ENCODE data around the gene RUBCNL.

DNA sequence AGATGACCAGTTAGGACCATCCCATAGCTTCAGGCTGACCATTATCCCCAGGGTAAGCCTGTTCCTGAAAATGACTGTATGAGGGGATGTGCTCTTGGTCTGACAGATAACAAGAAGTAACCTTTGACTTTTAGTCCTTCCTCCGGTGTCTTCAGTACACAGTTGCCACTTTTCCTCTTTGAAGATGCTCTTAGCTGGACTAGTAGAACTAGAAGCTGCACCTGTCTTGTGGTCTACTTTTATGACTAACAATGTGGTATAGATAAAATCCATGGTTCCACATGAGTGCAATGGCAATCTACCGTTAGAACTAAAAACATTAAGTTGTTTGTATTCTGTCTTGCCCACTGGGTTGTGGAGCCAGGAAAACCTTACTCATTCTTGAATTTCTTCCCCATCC, 5.9 kb upstream of the RUBCNL start:
- TF ChIP-seq, protein P1, sequence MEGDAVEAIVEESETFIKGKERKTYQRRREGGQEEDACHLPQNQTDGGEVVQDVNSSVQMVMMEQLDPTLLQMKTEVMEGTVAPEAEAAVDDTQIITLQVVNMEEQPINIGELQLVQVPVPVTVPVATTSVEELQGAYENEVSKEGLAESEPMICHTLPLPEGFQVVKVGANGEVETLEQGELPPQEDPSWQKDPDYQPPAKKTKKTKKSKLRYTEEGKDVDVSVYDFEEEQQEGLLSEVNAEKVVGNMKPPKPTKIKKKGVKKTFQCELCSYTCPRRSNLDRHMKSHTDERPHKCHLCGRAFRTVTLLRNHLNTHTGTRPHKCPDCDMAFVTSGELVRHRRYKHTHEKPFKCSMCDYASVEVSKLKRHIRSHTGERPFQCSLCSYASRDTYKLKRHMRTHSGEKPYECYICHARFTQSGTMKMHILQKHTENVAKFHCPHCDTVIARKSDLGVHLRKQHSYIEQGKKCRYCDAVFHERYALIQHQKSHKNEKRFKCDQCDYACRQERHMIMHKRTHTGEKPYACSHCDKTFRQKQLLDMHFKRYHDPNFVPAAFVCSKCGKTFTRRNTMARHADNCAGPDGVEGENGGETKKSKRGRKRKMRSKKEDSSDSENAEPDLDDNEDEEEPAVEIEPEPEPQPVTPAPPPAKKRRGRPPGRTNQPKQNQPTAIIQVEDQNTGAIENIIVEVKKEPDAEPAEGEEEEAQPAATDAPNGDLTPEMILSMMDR (IDR thresholded peaks at IDR 0.05) = no peak
- TF ChIP-seq POLR2A (IDR thresholded peaks at IDR 0.05; ENCODE audit: low read depth) = no peak
- no peak for TF ChIP-seq EP300 (IDR thresholded peaks at IDR 0.05)
- TF ChIP-seq POLR2AphosphoS5 (IDR thresholded peaks at IDR 0.05) = no peak
